Retinal pigment epithelial cell (primary cell): ENCODE results near the gene NEGR1.

Experiments
- DNase-seq: peaks from one replicate; pipeline ENCODE4 v3.0.0-alpha.2; 2010; ENCODE audit warnings: low read depth
- H3K4me3 ChIP-seq: 2 replicates; pipeline ENCODE4 v1.5.1; 2011; ENCODE audit warnings: mild to moderate bottlenecking, low read length, control low read depth, moderate library complexity
- TF ChIP-seq, protein P1 (sequence below): conservative IDR thresholded peaks from 2 replicates; pipeline ENCODE4 v1.5.1; 2011; ENCODE audit warnings: low read depth, low read length, control low read depth, inconsistent platforms

Gene NEGR1

GRCh38 chr1:72066431-72066830, 215.9 kb downstream of the NEGR1 start:
- DNase-seq = no peak
- TF ChIP-seq, protein P1, sequence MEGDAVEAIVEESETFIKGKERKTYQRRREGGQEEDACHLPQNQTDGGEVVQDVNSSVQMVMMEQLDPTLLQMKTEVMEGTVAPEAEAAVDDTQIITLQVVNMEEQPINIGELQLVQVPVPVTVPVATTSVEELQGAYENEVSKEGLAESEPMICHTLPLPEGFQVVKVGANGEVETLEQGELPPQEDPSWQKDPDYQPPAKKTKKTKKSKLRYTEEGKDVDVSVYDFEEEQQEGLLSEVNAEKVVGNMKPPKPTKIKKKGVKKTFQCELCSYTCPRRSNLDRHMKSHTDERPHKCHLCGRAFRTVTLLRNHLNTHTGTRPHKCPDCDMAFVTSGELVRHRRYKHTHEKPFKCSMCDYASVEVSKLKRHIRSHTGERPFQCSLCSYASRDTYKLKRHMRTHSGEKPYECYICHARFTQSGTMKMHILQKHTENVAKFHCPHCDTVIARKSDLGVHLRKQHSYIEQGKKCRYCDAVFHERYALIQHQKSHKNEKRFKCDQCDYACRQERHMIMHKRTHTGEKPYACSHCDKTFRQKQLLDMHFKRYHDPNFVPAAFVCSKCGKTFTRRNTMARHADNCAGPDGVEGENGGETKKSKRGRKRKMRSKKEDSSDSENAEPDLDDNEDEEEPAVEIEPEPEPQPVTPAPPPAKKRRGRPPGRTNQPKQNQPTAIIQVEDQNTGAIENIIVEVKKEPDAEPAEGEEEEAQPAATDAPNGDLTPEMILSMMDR = no peak
- no peak overlapping the region for H3K4me3 ChIP-seq

DNA sequence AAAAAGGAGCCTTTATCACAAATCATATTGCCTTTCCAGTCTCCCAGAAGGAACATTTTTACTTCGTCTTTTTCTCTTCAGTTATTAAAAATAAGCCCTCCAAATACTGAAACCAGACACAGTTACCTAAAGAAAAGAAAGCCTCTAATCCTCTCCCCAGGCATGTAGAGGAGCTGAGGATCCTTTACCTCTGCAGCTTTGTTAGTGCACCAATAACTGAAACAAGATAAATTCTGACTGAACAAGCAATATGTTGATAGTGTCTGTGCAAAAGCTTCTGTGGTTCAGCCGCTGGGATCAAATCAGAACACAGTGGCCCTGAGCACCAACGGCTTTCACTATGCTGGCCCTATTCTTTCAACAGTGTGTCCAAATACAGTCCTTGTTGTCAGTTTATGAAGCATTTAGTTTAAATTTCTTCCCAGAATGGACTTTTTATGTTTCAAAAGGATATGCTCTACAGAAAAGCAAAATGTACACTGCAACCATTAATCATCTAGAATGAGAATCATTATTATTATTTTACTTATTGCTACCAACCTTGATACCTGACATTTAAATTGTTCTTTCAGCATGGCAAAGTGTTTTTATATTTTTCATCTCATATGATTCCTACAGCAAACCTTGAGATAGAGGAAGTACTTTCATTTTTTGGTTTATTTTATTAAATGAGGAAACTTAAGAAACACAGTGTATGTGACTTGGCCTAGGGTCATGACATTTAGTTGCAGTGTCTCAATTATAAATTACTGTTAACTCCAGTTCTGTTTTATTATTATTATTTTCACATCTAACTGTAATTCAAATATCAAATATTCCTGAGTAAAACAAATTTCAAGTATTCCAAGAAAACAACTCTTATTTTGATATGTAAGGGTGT, 217.9 kb downstream of the NEGR1 start:
- no peak for DNase-seq
- H3K4me3 ChIP-seq = no peak overlapping the region

GRCh38 chr1:72063364-72064044, 218.8 kb downstream of the NEGR1 start:
- no peak for DNase-seq
- TF ChIP-seq, protein P1 = no peak
- H3K4me3 ChIP-seq = no peak overlapping the region

More for the DNA sequence above, 217.9 kb downstream of the NEGR1 start:
- TF ChIP-seq, protein P1 = no peak

- TF ChIP-seq, protein P1 = no peak
- no peak for DNase-seq
- H3K4me3 ChIP-seq = no peak overlapping the region
These were observed 219.8 kb downstream of the NEGR1 start for GRCh38 chr1:72062584-72062983.

- TF ChIP-seq, protein P1 = no peak
- no peak for DNase-seq
- H3K4me3 ChIP-seq = no peak overlapping the region
These were observed 221.7 kb downstream of the NEGR1 start for GRCh38 chr1:72060466-72061245.

DNA sequence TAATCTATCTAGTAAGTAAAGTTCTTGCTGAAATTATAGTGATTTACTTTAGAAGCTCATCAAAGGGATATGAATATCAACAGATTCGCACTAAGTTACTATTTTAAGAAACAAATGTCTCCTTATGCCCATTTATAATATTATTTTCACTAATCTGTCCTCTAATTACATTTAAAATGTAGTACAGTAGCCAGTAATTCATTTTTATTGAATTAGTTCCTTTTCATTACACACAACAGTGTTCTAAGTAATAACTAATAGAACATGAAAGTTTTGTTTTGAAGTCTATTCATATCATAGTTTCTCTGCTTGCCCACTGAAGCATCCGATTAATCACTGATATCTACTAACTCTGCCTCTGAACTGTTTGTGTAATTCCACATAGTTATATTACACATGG, 225.8 kb downstream of the NEGR1 start:
- TF ChIP-seq, protein P1 = no peak
- H3K4me3 ChIP-seq = no peak overlapping the region
- no peak for DNase-seq
